NT2/D1 (cell line): Measurements from ENCODE around the gene ANKRD34A.

Source experiments
- SUZ12 ChIP-seq: IDR thresholded peaks from 2 replicates; pipeline ENCODE4 v1.6.1; 2011; ENCODE audit not compliant: insufficient read length, insufficient read depth; ENCODE audit errors: extremely low read depth
- YY1 ChIP-seq: IDR thresholded peaks from 2 replicates; pipeline ENCODE4 v1.6.1; 2011; ENCODE audit not compliant: insufficient read length, insufficient read depth
- ZNF274 ChIP-seq: IDR thresholded peaks from 2 replicates; pipeline ENCODE4 v1.6.1; 2011; ENCODE audit warnings: mild to moderate bottlenecking, low read depth, low read length

DNA sequence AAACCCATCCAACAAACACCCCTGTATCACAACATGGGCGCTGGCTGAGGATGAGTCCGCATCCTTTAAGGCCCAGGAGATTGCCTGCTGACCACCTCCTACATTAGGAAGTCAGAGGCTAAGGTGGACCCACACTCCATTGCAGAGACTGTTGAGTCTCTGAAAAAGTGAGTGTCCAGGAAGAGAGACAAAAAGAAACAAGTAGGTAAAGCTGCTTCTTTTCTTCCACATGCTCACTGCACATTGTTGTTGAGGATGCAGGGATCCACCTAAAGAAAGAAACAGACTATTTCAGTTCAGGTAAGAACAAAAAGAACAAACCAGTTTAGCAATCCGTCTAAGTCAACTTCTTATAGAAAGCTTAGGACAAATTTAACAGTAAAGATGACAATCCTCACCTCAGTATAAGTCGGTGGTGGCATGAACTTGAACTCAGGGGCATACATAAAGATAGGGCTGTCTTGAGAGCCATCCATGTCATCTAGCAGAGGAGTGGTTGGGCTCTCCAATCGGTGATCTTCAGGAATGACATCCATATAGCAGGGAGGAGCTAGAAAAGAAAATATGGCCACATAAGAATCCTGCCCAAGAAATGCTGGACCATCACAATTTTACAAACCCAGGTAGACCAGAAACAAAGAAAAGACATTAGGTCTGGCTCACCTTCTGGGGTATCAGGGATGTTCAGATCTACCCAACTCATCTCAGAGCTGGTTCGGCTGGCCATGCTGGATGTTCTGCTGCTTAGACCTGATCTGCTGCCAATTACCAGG is 29.4 kb upstream of the ANKRD34A start:
- TF ChIP-seq YY1 (no peak), ZNF274 (no peak), SUZ12 (no peak)
